Gastroesophageal sphincter (tissue), 3 donors: Measurements from ENCODE around the gene CDC26.

ENCODE experiments used
- CTCF ChIP-seq, 4 experiments: fragments of 200-600 bp in 2 of 4; fragments of 450-650 bp in 2 of 4; sonication (generic) in 1 of 4; IDR thresholded peaks; one replicate each; pipeline ENCODE4 v1.5.1; 2017 to 2019; ENCODE audit warnings: antibody characterized with exemption in 4 of 4, mild to moderate bottlenecking in 2 of 4, moderate library complexity in 2 of 4
- POLR2A ChIP-seq, 2 donors: fragments of 450-650 bp; IDR thresholded peaks; one replicate each; pipeline ENCODE4 v1.6.1; 2017; ENCODE audit warnings: antibody characterized with exemption in 2 of 2, mild to moderate bottlenecking in 2 of 2, moderate library complexity in 1 of 2
- POLR2AphosphoS5 ChIP-seq: sonication (generic); formaldehyde crosslinking; IDR thresholded peaks from one replicate; pipeline ENCODE4 v1.6.1; 2017; ENCODE audit warnings: antibody characterized with exemption

GRCh38 chr9:113237026-113237425 lies 38.3 kb downstream of the CDC26 start:
- TF ChIP-seq POLR2A (IDR thresholded peaks at IDR 0.05), result no peak
- no peak for TF ChIP-seq CTCF (IDR thresholded peaks at IDR 0.05)
- TF ChIP-seq POLR2AphosphoS5, result no peak
